HepG2 (cell line): ENCODE measurements around the gene WNT7B. TPM values are rescaled to one million over a fixed set of nuclear protein-coding genes. Genes with fewer than 3 reads are reported as not detected.

Source experiments
- ATAC-seq: fragments of 200-7000 bp; cut with Tn5 transposase; 3 replicates; pipeline ENCODE4 v1.9.1; 2020; ENCODE audit warnings: mild to moderate bottlenecking, moderate library complexity
- BruUV-seq: library from RNA; stranded (reverse); fragments of 400-500 nt; replicated peaks from 2 replicates; lab custom pipeline; 2021; lab: Mats Ljungman, UMichigan
- CTCF ChIA-PET: fragments of 300-600 bp; formaldehyde crosslinking; extraction: SDS; loops from one replicate; lab custom pipeline; 2021; ENCODE audit warnings: low total read pairs, inconsistent platforms, low intra/inter-chr PET ratio; lab: Yijun Ruan, JAX
- POLR2A ChIA-PET: fragments of 350-600 bp; sonication (Branson Sonifier 250); formaldehyde crosslinking; loops from one replicate; lab custom pipeline; 2020; ENCODE audit warnings: antibody characterized with exemption, inconsistent platforms; lab: Yijun Ruan, JAX
- DNase-seq: peaks from one replicate; pipeline ENCODE4 v3.0.0-alpha.2; 2015; ENCODE audit warnings: low spot score
- FAIRE-seq: peaks from 3 replicates; lab custom pipeline; 2011; peaks lifted over from hg19 to GRCh38; lab: Jason Lieb, UNC
- H2AFZ ChIP-seq: one replicate; pipeline ENCODE4 v1.6.1; 2011; ENCODE audit warnings: low read length, inconsistent platforms
- H3K27ac ChIP-seq: fragments of 300-600 bp; 3 replicates; pipeline ENCODE4 v1.8.0; 2011; ENCODE audit warnings: mixed run types, mild to moderate bottlenecking, mixed read lengths, low read length, inconsistent platforms; ENCODE audit not compliant: insufficient read depth; ENCODE audit errors: extremely low read length
- H3K27me3 ChIP-seq, 2 experiments: fragments of 200-600 bp in 1 of 2; 2 replicates in 1 of 2; 3 replicates in 1 of 2; pipeline versions ENCODE4 v1.6.0 to v1.8.0; 2011; ENCODE audit warnings: low read length in 2 of 2, mild to moderate bottlenecking in 2 of 2, moderate library complexity in 2 of 2, inconsistent platforms in 1 of 2; ENCODE audit not compliant: insufficient read depth in 2 of 2, control insufficient read depth in 1 of 2
- H3K36me3 ChIP-seq, 2 experiments: fragments of 200-600 bp in 1 of 2; replicated peaks in 1 of 2; 2 replicates in 1 of 2; 3 replicates in 1 of 2; pipeline versions ENCODE4 v1.5.1 to v1.8.0; 2011; ENCODE audit warnings: low read length in 2 of 2, inconsistent platforms in 1 of 2; ENCODE audit not compliant: insufficient read depth in 2 of 2, control insufficient read depth in 1 of 2
- H3K4me1 ChIP-seq: 2 replicates; pipeline ENCODE4 v1.5.1; 2012; ENCODE audit warnings: low read length, inconsistent platforms; ENCODE audit not compliant: insufficient read depth
- H3K4me2 ChIP-seq: 2 replicates; pipeline ENCODE4 v1.6.0; 2011; ENCODE audit warnings: low read depth, low read length, inconsistent platforms
- H3K4me3 ChIP-seq, 3 experiments: fragments of 200-600 bp in 1 of 3; sonication (generic), shearing (Covaris generic) in 1 of 3; replicated peaks in 1 of 3; 2 replicates each; pipeline ENCODE4 v1.5.1; 2011 to 2016; ENCODE audit warnings: low read length in 3 of 3, inconsistent platforms in 2 of 3, low read depth in 2 of 3, mild to moderate bottlenecking in 2 of 3, control low read depth in 1 of 3, mixed read lengths in 1 of 3; ENCODE audit not compliant: insufficient read depth in 1 of 3
- H3K79me2 ChIP-seq: one replicate; pipeline ENCODE4 v1.6.1; 2011; ENCODE audit warnings: low read length, inconsistent platforms; ENCODE audit not compliant: insufficient read depth
- H3K9ac ChIP-seq: 2 replicates; pipeline ENCODE4 v1.6.0; 2011; ENCODE audit warnings: mild to moderate bottlenecking, low read depth, low read length, inconsistent platforms; ENCODE audit not compliant: insufficient read depth
- H3K9me3 ChIP-seq: 2 replicates; pipeline ENCODE4 v1.5.1; 2012; ENCODE audit warnings: mild to moderate bottlenecking, low read length
- H4K20me1 ChIP-seq: 2 replicates; pipeline ENCODE4 v1.6.0; 2011; ENCODE audit warnings: inconsistent platforms, mild to moderate bottlenecking, low read length, moderate library complexity; ENCODE audit not compliant: insufficient read depth
- FOXM1 ChIP-seq: sonication (generic); formaldehyde crosslinking; IDR thresholded peaks from 2 replicates; pipeline ENCODE4 v1.5.0; 2020; ENCODE audit warnings: missing genetic modification reagents
- KLF6 ChIP-seq: IDR thresholded peaks from 2 replicates; pipeline ENCODE4 v1.8.0; 2016; ENCODE audit warnings: missing biosample characterization, missing genetic modification reagents
- NCOR1 ChIP-seq: fragments of 200-600 bp; sonication (generic); IDR thresholded peaks from 2 replicates; pipeline ENCODE4 v1.7.0; 2017; ENCODE audit warnings: antibody characterized with exemption, low read length, borderline replicate concordance
- SCMH1 ChIP-seq: sonication (generic); formaldehyde crosslinking; IDR thresholded peaks from 2 replicates; pipeline ENCODE4 v1.9.0; 2021; ENCODE audit warnings: missing genetic modification reagents, mild to moderate bottlenecking, borderline replicate concordance
- ZFP1 ChIP-seq: IDR thresholded peaks from 2 replicates; pipeline ENCODE4 v1.6.1; 2016
- ZMYM3 ChIP-seq: sonication (generic); formaldehyde crosslinking; IDR thresholded peaks from 2 replicates; pipeline ENCODE4 v1.5.1; 2020; ENCODE audit warnings: mild to moderate bottlenecking, missing genetic modification reagents
- ZNF451 ChIP-seq: sonication (generic); formaldehyde crosslinking; IDR thresholded peaks from 2 replicates; pipeline ENCODE4 v1.5.0; 2020; ENCODE audit warnings: mild to moderate bottlenecking, missing genetic modification reagents
- ZNF546 ChIP-seq: sonication (generic); formaldehyde crosslinking; conservative IDR thresholded peaks from 2 replicates; pipeline ENCODE4 v1.8.1; 2023; ENCODE audit warnings: mild to moderate bottlenecking, missing genetic modification reagents
- WGBS: methylation state at CpG from one replicate; pipeline ENCODE4 v1.1.6; 2017; ENCODE audit warnings: low lambda C conversion rate; 5-methylcytosine and 5-hydroxymethylcytosine counted together
- in situ Hi-C: cut with HindIII; loops from 2 replicates; pipeline ENCODE4 v1.10.0; 2017; ENCODE audit warnings: low pct_unique_long_range_greater_than_20kb; ENCODE audit not compliant: extremely low pct_ligation_motif_present
- intact Hi-C: fragments of 100-400 bp; cut with micrococcal nuclease; formaldehyde crosslinking; loops from one replicate; pipeline ENCODE4 v1.10.0; 2022; ENCODE audit not compliant: unreplicated experiment
- polyA plus RNA-seq, 8 experiments: library from polyadenylated mRNA; depleted of rRNA in 3 of 8; stranded (reverse) in 7 of 8; unstranded in 1 of 8; fragments of >200 nt; fragmentation: Illumina TruSeq in 4 of 8; extraction: Trizol in 4 of 8; gene quantifications; 2 replicates each; pipeline versions ENCODE4 v1.2.1 to v1.2.3, GENCODE V29; 2011 to 2016; ENCODE audit warnings: low read depth in 4 of 8, missing spikeins in 1 of 8, mixed read lengths in 1 of 8; ENCODE audit not compliant: insufficient read depth in 1 of 8
- total RNA-seq, 5 experiments: library from RNA; depleted of rRNA; stranded (reverse); fragments of >200 nt; fragmentation: Illumina TruSeq; extraction: Trizol; gene quantifications; 2 replicates each; pipeline ENCODE4 v1.2.3, GENCODE V29; 2016; ENCODE audit warnings: low read depth in 1 of 5
- TF ChIP-seq, protein P1 (sequence below): sonication (generic); formaldehyde crosslinking; IDR thresholded peaks from 2 replicates; pipeline ENCODE4 v1.9.0; 2022; ENCODE audit warnings: missing genetic modification reagents, mild to moderate bottlenecking, borderline replicate concordance
- TF ChIP-seq, protein P2 (sequence below): sonication (generic); formaldehyde crosslinking; IDR thresholded peaks from 2 replicates; pipeline ENCODE4 v1.4.0; 2020; ENCODE audit warnings: mild to moderate bottlenecking, missing genetic modification reagents, borderline replicate concordance
- TF ChIP-seq, protein P3 (sequence below): sonication (generic); formaldehyde crosslinking; IDR thresholded peaks from 2 replicates; pipeline ENCODE4 v1.5.0; 2020; ENCODE audit warnings: mild to moderate bottlenecking, missing genetic modification reagents, borderline replicate concordance

The WNT7B gene
- total and polyA plus RNA-seq, 2 of the 13 experiments (the other 11 are each of a cell fraction or from before 2014, with no cell fraction given) = 0.09 TPM; not detected in 1

DNA sequence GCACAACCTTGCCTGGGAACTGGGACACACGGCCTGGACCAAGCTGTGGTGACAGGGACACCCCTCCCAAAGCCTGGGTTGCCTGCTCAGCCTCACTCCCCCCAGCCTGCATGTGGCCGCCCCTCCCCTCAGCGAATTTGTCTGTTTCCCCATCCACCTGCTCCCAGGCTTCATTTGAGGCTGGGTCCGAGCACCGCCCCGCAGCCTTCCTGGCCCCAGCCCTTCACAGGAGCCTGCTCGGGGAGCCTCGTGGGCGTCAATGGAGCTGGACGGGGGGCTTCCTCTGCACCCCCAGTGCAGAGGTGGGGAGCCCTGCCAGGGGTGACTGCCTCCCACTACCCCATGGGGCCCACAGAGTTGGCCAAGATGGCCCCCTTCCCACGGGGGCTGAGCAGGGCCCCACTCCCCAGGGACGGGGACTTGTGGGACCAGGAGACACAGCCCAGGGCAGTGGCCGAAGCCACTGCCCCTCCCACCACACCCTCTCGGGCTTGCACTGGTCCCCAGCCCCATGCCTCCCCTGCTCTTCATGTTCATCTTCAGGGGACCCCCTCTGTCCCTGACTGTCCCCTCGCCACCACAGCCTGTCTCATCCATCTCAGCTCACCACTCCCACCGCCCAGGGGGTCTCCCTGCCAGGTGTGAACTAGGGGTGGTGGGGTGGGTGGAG lies 91.7 kb downstream of the WNT7B start:
- no peak overlapping the region for H3K4me3 ChIP-seq
- no peak overlapping the region for H3K27ac ChIP-seq
- no peaks in the 10 kb centered on the region for H4K20me1 ChIP-seq
- 0 out of 2 replicates have a peak, but pooled peaks cover 7% of the 10 kb centered on the region for H3K4me1 ChIP-seq
- WGBS = 44% methylated on average over 2 of the region's 16 CpGs
- H3K36me3 ChIP-seq = no peaks in the 10 kb centered on the region
- H3K27me3 ChIP-seq = peaks cover 20 to 83% of the 10 kb centered on the region in 2 experiments
- CTCF ChIA-PET = no interaction called here
- H3K79me2 ChIP-seq = no peaks in the 10 kb centered on the region
- TF ChIP-seq, protein P1, sequence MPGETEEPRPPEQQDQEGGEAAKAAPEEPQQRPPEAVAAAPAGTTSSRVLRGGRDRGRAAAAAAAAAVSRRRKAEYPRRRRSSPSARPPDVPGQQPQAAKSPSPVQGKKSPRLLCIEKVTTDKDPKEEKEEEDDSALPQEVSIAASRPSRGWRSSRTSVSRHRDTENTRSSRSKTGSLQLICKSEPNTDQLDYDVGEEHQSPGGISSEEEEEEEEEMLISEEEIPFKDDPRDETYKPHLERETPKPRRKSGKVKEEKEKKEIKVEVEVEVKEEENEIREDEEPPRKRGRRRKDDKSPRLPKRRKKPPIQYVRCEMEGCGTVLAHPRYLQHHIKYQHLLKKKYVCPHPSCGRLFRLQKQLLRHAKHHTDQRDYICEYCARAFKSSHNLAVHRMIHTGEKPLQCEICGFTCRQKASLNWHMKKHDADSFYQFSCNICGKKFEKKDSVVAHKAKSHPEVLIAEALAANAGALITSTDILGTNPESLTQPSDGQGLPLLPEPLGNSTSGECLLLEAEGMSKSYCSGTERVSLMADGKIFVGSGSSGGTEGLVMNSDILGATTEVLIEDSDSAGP (CRISPR knock-in tag) = no peak
- TF ChIP-seq ZNF451 (CRISPR knock-in tag) (no peak), ZMYM3 (CRISPR knock-in tag) (no peak), SCMH1 (CRISPR knock-in tag) (no peak), ZNF546 (CRISPR knock-in tag) (no peak), KLF6 (CRISPR knock-in tag) (no peak), NCOR1 (no peak), FOXM1 (CRISPR knock-in tag) (no peak), ZFP1 (CRISPR knock-in tag) (no peak)
- TF ChIP-seq, protein P2, sequence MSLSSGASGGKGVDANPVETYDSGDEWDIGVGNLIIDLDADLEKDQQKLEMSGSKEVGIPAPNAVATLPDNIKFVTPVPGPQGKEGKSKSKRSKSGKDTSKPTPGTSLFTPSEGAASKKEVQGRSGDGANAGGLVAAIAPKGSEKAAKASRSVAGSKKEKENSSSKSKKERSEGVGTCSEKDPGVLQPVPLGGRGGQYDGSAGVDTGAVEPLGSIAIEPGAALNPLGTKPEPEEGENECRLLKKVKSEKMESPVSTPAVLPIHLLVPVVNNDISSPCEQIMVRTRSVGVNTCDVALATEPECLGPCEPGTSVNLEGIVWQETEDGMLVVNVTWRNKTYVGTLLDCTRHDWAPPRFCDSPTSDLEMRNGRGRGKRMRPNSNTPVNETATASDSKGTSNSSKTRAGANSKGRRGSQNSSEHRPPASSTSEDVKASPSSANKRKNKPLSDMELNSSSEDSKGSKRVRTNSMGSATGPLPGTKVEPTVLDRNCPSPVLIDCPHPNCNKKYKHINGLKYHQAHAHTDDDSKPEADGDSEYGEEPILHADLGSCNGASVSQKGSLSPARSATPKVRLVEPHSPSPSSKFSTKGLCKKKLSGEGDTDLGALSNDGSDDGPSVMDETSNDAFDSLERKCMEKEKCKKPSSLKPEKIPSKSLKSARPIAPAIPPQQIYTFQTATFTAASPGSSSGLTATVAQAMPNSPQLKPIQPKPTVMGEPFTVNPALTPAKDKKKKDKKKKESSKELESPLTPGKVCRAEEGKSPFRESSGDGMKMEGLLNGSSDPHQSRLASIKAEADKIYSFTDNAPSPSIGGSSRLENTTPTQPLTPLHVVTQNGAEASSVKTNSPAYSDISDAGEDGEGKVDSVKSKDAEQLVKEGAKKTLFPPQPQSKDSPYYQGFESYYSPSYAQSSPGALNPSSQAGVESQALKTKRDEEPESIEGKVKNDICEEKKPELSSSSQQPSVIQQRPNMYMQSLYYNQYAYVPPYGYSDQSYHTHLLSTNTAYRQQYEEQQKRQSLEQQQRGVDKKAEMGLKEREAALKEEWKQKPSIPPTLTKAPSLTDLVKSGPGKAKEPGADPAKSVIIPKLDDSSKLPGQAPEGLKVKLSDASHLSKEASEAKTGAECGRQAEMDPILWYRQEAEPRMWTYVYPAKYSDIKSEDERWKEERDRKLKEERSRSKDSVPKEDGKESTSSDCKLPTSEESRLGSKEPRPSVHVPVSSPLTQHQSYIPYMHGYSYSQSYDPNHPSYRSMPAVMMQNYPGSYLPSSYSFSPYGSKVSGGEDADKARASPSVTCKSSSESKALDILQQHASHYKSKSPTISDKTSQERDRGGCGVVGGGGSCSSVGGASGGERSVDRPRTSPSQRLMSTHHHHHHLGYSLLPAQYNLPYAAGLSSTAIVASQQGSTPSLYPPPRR = no peak
- TF ChIP-seq, protein P3, sequence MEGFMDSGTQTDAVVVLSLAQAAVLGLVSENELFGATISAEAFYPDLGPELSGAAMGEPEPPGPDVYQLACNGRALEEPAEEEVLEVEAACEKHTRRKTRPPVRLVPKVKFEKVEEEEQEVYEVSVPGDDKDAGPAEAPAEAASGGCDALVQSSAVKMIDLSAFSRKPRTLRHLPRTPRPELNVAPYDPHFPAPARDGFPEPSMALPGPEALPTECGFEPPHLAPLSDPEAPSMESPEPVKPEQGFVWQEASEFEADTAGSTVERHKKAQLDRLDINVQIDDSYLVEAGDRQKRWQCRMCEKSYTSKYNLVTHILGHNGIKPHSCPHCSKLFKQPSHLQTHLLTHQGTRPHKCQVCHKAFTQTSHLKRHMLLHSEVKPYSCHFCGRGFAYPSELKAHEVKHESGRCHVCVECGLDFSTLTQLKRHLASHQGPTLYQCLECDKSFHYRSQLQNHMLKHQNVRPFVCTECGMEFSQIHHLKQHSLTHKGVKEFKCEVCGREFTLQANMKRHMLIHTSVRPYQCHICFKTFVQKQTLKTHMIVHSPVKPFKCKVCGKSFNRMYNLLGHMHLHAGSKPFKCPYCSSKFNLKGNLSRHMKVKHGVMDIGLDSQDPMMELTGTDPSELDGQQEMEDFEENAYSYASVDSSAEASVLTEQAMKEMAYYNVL (CRISPR knock-in tag) = no peak
- TF ChIP-seq, all 625 proteins: peak for 0
- Histone ChIP-seq H3K9me3 (no peaks in the 10 kb centered on the region), H3K9ac (no peak overlapping the region), H3K4me2 (0 out of 2 replicates have a peak overlapping the region, but pooled peaks have one; percentile 27), H2AFZ (no peak overlapping the region)
- in situ Hi-C loops (no loop called here), intact Hi-C loops (no loop called here)
- ATAC-seq (no peak), DNase-seq (no peak), FAIRE-seq (no peak)
- BruUV-seq = no TSS peak
- POLR2A ChIA-PET = no interaction called here
